Renal cortex interstitium (tissue), 11 donors: ENCODE data around the gene RAI1. TPM values are rescaled to one million over a fixed set of nuclear protein-coding genes. Genes with fewer than 3 reads are reported as not detected.
A peak's percentile ranks its signal among the peaks of the same experiment; 100 is the strongest.

ENCODE experiments used
- DNase-seq, 11 donors: peaks; one replicate each; pipeline ENCODE4 v3.0.0-alpha.2; 2013; ENCODE audit warnings: low read depth in 9 of 11, low spot score in 4 of 11; ENCODE audit errors: extremely low read depth in 1 of 11
- polyA plus RNA-seq, 3 donors: library from polyadenylated mRNA; unstranded; fragments of 120-200 nt; gene quantifications; one replicate each; pipeline ENCODE4 v1.2.1, GENCODE V29; 2013; ENCODE audit not compliant: insufficient read length in 3 of 3

RAI1 gene
- polyA plus RNA-seq, 3 donors, result 20.1 to 41.1 (median 31.1) TPM

DNA sequence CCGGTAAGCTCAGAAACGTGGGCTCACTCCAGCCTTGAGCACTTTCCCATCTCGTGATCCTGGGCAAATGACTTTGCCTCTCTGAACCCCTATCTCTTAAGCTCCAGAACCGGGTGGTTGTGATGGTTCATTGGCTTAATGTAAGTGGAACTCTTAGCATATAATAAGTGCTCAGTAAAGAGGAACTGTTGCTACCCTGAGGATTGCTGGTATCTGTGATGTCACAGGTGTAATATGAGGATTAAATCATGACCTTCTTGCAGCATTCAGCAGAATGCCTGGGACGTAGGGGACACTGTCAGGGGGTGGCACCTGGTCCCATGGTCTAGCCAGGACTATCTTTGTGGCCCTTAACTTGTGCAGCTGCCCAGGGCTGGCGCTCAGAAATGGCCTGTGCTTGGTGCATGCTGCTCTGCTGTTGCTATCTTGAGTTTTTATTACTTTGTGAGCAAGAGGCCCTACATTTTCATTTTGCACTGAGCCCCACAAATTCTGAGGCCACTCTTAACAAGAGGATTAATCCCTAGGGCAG is 86.7 kb downstream of the RAI1 start:
- DNase-seq, result no peak

DNA sequence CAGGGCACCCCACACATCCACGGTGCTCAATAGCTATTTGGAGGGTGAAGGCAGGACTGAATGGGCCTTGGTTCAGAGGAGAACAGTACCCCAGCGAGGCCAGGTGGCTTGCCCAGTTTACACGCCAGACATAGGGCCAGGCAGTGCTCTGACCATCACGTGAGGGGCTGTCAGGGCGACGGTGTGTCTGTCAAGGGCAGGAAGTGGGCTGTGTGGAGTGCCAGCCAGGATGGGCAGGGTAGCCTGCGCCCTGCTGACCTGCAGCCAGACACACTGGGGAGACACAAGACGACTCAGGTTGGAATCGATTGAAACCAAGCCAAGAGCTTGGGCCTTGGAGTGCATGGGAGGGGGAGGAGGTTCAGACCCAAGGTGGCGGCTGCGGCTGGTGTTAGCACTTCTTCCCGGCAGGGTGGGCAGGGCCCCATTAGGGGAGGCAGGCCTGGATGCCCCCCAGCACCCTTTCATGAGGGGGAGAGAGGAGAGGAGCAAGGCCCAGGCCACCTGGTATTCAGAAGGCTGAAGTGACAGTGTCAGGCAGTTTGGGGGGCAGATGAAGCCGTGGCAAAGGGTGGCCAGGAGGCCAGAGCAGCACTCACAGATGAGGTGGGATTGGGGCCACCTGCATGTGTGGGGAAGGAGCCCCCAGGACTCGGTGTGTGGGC is 87.3 kb downstream of the RAI1 start:
- DNase-seq, result no peak

- DNase-seq, result no peak
Observed at GRCh38 chr17:17769869-17770631, 88.8 kb downstream of the RAI1 start.

GRCh38 chr17:17770632-17771044 is 89.4 kb downstream of the RAI1 start:
- no peak for DNase-seq

DNA sequence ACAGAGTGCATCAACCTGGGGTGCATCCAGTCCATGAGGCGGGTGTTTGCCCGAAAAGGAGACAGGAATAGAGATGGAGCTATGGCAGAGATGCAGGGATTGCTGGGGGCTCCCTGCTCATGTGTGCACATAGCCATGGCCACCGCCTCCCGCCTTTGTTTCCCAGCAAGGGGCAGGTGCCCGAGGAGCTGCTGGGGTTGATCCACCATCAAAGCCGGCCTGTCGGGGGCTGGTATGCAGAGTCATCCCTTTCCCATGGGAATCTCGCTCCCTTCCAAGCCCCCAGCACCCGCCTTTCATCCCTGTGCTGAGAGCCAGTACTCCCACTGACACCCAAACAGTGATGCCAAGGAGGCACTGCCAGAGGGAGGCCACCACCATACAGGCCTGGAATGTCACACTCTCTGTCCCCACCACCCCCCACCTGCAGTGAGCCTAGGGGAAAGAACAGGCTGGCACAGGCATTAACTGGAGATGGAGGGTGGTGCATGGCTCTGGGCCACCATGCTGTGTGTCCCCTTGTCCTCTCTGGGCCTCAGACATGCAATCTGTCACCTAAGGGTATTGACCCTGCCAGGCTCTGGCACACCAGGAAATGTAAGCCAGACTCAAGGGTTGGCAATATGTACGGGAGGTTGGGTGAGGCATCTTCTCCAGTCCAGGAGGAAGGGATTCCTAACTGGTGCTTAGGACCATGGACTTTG is 90.4 kb downstream of the RAI1 start:
- no peak for DNase-seq

DNA sequence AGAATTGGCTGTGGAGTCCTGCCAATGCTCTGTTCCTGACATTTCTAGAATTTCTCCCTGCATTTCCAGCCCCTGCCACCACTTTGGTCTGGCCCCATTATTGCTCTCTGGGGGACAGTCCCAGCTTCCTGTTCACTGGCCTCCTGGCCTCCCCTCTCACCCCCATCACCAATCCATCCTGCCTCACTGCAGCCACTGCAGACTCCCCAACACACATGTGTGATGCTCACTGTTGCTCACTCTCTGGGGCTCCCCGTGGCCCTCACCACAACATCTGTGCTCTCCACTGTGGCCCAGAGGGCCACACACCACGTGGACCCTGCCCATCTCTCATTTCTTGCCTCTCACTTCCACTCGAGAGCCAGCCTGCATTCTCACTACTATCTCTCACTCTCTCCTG is 91.0 kb downstream of the RAI1 start:
- DNase-seq, result no peak

DNA sequence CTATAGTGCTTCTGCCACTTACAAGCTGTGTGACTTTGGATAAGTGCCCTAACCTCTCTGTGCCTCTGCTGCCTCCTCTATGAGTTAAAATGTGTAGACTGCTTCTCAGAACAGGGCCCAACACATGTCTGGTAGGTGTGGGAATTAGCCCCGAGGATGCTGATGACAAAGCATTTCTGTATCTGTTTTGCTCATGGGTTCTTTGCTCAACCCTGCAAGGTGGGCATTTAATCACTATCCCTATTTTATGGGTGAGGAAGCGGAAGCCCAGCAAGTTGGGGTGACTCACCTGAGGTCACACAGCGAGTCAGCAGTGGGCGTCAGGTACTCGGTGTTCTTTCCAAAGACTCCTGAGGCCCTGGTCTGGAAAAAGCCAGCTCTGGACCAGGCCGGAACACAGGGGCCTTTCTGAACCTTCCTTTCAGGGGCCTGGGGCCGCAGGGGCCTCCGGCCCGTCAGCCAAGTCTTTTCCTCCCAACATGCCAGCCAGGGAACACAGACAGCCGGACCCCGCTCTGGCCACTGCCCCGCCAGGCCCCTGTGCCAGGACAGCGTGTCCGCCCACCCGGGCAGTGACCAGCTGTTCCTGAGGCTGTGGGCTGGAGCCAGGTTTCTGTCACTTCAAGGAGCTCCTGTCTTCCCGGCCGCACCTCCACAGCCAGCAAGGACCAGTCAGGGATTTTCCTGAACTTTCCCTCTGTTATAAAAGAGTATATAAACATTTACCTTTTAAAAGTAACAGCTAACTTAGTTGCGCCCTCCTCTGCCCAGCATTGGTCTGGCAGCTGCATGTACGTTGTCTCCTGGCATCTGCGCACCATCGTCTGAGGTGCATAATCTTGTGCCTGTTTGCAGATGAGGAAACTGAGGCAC is 93.0 kb downstream of the RAI1 start:
- no peak for DNase-seq

- DNase-seq, result no peak
Observed at GRCh38 chr17:17776889-17777288, 95.6 kb downstream of the RAI1 start.

DNA sequence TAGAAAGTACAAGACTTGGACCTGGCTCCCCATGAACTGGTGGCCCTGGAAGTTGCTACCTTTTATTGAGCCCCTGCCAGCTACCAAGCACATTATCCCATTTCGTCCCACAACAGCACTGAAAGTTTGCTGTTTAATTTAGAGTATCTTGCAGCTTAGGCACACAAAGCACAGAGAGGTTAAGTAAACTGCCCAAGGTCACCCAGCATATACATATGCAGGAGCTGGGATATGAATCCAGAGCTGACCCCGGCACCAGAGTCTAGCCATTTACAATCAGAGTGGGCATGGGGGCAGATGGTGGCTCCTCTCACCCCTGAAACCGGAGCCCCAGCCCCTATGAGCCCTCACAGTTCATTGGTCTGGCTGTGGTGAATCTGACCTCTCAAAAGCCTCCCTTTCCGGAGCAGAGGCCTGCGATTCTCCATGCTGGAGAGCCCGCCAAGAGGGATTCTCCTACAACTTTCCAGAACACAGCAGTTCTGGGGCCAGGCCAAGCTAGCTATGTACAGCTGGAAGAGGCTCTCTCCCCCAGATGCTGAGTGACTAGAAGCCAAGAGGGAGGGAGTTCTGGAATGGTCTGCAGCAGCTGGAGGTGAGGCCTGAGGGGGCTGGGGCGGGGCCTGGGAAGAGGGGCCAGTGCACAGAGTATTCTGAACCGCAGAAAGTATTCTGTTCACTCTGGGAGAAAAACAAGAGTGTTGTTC is 97.2 kb downstream of the RAI1 start:
- peak in 8 of 11 donors; percentile 66 to 91 (median 82) for DNase-seq

DNA sequence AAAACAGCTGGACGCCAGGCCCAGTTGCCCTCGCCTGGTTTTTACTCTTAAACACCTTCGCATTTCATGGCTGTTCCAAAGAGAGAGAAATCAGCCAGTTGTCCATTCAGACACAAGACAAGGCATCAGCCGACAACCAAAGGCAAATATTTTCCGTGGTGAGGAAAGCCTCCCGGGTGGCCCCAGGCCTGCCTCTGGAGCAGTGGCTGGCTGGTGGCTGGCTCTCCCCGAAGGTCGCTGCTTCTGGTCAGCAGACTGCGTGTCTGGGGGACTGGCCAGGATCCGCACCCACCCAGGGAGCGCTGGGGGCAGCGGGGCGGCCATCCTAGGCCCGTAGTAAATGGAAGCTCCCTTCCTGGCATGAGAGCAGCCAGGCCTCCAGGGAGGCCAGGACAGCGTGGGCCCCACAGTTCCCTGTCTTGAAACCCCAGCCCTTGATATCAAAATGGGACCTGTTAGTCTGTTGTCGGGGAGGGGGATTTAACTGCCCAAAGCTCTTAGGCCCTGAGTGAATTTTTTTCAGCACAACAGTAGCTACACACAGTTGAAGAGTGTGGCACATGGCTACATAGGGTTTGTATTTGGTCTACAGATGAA is 97.9 kb downstream of the RAI1 start:
- no peak for DNase-seq

DNA sequence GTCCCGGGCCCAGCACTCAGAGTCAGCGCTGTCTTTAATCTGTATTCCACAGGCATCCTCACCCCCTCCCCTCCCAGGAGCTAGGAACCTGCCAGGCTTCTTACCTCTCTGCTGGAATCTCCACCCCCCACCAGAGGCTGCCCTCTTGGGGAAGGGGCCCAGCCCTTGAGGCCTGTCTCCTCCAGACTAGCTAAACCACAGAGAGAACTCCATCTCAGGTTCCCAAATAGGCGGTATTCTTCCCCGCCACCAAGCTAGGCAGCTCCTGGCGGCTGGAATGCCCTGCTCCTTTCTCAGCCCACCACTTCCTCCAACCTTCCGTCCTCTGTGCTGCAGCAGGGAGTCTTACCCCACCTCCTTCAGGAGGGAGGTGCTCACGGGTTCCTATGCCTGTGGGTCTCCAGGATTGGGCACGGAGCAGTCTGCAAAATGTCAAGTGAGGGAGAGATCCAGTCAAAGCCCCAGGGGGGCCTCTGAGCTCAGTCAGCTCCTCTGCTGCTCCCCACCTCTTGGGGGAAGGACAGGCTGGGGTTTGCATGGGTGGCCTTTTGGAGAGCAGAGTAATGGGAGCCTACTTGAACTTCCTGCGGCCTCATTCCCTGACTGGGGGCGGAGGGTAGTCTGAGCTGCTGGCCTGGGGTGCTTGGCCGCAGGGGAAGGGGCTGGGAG is 99.8 kb downstream of the RAI1 start:
- no peak for DNase-seq

DNA sequence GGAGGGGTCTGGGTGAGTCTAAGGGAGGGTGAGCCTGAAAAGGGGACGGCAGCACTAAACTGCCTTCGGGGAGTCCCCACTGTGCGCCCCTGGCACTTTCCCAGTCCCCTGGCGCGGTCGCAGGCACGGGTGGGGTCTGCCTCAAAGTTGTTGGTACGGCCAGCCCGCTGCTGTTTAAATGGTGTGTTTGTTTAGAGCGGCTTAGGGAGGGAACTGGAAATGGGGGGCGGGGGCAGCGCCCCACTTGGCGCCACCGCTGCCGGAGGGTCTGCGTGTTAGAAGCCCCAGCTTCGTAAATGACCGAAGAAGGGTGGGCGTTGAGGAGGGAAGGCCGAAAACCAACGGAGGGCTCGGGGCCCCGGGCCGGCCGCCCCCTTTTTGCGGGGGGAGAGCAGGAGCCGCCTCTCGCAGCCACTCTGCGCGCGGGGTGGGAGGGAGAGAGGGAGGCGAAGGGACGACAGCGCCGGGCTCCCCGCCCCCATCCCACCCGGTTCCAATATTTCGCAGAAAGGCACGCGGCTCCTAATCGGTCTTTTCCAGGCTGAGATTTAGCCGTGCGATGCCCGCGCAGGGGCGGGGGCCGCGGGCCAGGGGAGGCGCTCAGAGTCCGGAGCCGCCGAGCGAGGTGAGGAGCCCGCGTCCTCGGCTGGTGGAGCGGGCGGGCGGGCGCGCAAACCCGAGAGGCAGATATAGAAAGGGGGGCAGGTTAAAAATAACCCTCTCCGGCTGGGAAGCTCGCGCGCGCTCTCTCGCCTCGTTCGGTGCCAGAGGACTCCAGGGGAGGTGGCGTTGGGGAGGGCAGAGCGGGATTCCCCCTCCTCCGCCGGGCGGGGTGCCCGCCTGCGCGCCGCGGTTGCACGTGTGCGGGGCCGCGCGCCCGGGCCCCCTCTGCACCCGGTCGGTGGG is 100.6 kb downstream of the RAI1 start:
- DNase-seq, result peak in 1 of 11 donors; percentile 62

DNA sequence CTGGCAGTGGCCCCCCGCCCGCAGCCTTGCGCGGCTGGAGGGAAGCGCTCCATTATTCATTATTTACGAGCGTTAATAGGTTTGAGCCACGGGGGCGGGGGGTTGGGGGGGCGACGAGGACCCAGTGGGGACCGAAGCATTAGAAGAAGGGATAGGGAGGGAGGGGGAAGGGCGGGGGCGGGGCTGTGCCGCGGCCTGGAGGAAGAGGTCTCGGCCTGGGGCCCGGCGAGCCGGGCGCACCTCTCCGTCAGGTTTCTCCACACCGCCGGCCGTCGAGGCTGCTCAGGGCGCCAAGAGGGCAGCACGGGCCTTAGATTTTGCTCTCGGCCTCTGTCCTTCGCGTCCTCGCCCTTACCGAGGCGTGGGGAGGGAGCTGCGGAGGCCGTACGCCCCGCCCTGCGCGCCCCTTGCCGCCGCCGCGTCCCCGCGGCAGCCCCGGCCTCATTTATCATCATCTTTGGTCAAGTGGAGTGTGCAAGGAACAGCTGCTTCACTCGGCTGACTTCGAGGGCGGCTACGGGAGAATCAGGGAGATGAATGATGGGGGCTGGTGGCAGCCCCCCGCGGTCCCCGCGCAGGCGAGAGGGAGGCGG is 101.4 kb downstream of the RAI1 start:
- peak in 2 of 11 donors; percentile 49 to 59 for DNase-seq

DNA sequence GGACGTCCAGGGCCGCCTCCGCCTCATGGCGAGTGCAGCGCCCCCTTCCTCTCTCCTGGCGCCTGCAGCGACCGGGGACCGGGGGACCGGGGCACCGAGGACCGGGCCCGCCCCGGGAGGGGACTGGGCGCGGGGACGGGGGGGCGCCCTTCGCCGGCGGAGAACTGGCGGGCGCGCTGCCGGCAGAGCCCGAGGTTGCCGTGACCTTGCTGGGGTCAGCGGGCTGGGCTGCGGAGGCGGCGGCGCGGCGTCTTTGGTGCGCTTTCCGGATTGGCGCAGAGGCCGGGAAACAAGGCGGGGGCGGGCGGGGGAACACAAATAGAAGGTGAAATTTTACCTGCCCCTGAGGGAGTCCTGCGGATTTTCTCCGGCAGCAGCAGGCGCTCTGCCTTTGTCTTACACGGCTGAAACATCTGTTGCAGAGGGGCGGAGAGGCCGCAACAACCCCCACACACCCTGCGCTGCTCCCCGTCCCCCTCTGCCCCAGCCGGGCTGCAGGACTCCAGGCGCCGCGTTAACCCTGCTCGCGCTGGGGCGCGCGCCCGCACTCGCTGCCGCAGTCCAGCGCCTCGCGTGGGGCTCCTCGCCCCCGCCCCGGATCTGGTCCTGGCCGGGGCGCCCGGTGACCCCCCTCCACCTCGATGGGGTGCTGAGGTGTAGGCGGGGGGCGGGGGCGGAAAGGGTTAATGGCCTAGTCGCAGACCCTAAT is 102.0 kb downstream of the RAI1 start:
- DNase-seq, result peak in 3 of 11 donors; percentile 63 to 70 (median 67)
